Tibial nerve (tissue), 4 donors: Measurements from ENCODE around the gene BCAP29. TPM values are rescaled to one million over a fixed set of nuclear protein-coding genes. Genes with fewer than 3 reads are reported as not detected.
"Not testable (repeated sequence)": the region's sequence is repeated elsewhere in the genome, so short reads cannot be mapped to it uniquely, and the experiment has no call there.

ENCODE experiments used
- DNase-seq, 2 donors: peaks; one replicate each; pipeline ENCODE4 v3.0.0-alpha.2; 2019; ENCODE audit warnings: low spot score in 2 of 2
- H3K27ac ChIP-seq, 4 donors: fragments of 200-600 bp; sonication (generic) in 3 of 4; one replicate each; pipeline ENCODE4 v1.5.1; 2017 to 2019; ENCODE audit warnings: mild to moderate bottlenecking in 1 of 4
- H3K27me3 ChIP-seq, 2 donors: fragments of 200-600 bp; sonication (generic) in 1 of 2; one replicate each; pipeline versions ENCODE4 v1.5.1 to v1.6.0; 2017 to 2019
- H3K36me3 ChIP-seq, 3 donors: fragments of 200-600 bp; sonication (generic); one replicate each; pipeline ENCODE4 v1.5.1; 2018 to 2019
- H3K4me1 ChIP-seq, 4 donors: fragments of 200-600 bp; sonication (generic) in 3 of 4; one replicate each; pipeline ENCODE4 v1.5.1; 2017 to 2019
- H3K4me3 ChIP-seq, 4 donors: fragments of 200-600 bp; sonication (generic) in 3 of 4; one replicate each; pipeline ENCODE4 v1.5.1; 2017 to 2019; ENCODE audit warnings: mild to moderate bottlenecking in 1 of 4, moderate library complexity in 1 of 4
- H3K9me3 ChIP-seq, 4 donors: fragments of 200-600 bp; sonication (generic) in 3 of 4; one replicate each; pipeline ENCODE4 v1.5.1; 2017 to 2019
- EP300 ChIP-seq, 2 donors: sonication (generic); formaldehyde crosslinking; IDR thresholded peaks; one replicate each; pipeline ENCODE4 v1.6.1; 2017; ENCODE audit warnings: antibody characterized with exemption in 2 of 2, mild to moderate bottlenecking in 1 of 2
- POLR2A ChIP-seq, 2 donors: fragments of 450-650 bp; IDR thresholded peaks; one replicate each; pipeline ENCODE4 v1.6.1; 2017; ENCODE audit warnings: antibody characterized with exemption in 2 of 2, mild to moderate bottlenecking in 2 of 2, moderate library complexity in 2 of 2
- WGBS, 2 donors: methylation state at CpG; one replicate each; pipeline ENCODE4 v1.1.5; 2018; 5-methylcytosine and 5-hydroxymethylcytosine counted together
- total RNA-seq, 4 donors: library from RNA; depleted of rRNA; stranded (reverse); fragments of >200 nt; gene quantifications; one replicate each; pipeline ENCODE4 v1.1.0, GENCODE V29; 2016
- TF ChIP-seq, protein P1 (sequence below), 5 experiments: fragments of 200-600 bp in 3 of 5; fragments of 450-650 bp in 2 of 5; sonication (generic) in 3 of 5; IDR thresholded peaks; one replicate each; pipeline ENCODE4 v1.5.1; 2016 to 2019; ENCODE audit warnings: antibody characterized with exemption in 5 of 5, mild to moderate bottlenecking in 3 of 5, moderate library complexity in 2 of 5

The BCAP29 gene
- total RNA-seq, 4 donors from 2014 or later: 48.9 to 235 (median 121) TPM

DNA sequence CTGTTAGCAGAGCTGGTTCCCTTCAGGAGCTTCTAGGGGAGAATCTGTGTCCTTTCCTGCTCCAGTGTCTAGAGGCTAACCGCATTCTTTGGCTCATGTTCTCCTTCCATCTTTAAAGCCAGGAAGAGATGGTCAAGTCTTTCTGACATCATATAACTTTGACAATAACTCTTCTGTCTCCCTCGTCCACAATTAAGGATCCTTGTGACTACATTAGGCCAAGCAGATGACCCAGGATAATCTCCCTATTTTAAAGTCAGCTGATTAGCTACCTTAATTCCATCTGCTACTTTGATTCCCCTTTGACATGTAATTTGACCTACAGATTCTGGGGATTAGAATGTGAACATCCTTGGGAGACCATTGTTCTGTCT is 52.4 kb downstream of the BCAP29 start:
- Histone ChIP-seq H3K36me3 (peaks cover 0 to 19% (median 0%) of the 10 kb centered on the region in 3 donors), H3K9me3 (no peaks in the 10 kb centered on the region), H3K27me3 (no peaks in the 10 kb centered on the region), H3K27ac (no peak overlapping the region), H3K4me3 (no peak overlapping the region), H3K4me1 (no peaks in the 10 kb centered on the region)
- TF ChIP-seq POLR2A (IDR thresholded peaks at IDR 0.05) (no peak), EP300 (IDR thresholded peaks at IDR 0.05) (no peak)
- TF ChIP-seq, protein P1, sequence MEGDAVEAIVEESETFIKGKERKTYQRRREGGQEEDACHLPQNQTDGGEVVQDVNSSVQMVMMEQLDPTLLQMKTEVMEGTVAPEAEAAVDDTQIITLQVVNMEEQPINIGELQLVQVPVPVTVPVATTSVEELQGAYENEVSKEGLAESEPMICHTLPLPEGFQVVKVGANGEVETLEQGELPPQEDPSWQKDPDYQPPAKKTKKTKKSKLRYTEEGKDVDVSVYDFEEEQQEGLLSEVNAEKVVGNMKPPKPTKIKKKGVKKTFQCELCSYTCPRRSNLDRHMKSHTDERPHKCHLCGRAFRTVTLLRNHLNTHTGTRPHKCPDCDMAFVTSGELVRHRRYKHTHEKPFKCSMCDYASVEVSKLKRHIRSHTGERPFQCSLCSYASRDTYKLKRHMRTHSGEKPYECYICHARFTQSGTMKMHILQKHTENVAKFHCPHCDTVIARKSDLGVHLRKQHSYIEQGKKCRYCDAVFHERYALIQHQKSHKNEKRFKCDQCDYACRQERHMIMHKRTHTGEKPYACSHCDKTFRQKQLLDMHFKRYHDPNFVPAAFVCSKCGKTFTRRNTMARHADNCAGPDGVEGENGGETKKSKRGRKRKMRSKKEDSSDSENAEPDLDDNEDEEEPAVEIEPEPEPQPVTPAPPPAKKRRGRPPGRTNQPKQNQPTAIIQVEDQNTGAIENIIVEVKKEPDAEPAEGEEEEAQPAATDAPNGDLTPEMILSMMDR (IDR thresholded peaks at IDR 0.05): no peak
- 62 to 74% methylated on average over 2 of the region's 2 CpGs for WGBS, 2 donors
- DNase-seq: no peak

DNA sequence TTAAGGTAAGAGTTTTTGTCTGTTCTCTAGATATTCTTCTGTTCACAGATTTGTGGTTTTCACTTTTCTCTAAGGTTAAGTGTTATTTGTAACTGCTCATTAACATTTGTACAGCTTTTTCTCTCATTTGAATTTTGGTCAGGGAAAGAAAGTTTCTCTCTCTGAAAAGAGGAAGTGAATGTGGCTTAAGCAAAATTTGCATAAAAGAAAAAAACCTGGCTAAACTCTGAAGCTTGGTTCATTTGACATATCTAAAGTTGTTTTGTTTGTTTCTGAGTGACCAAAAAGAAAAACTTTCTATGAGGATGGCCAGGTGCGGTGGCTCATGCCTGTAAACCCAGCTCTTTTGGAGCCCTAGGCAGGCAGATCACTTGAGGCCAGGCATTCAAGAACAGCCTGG is 58.5 kb downstream of the BCAP29 start:
- TF ChIP-seq EP300 (IDR thresholded peaks at IDR 0.05) (no peak), POLR2A (IDR thresholded peaks at IDR 0.05) (no peak)
- TF ChIP-seq, protein P1 (IDR thresholded peaks at IDR 0.05): no peak
- Histone ChIP-seq H3K27me3 (no peaks in the 10 kb centered on the region), H3K27ac (no peak overlapping the region), H3K4me1 (no peaks in the 10 kb centered on the region), H3K4me3 (no peak overlapping the region), H3K36me3 (no peaks in the 10 kb centered on the region), H3K9me3 (no peaks in the 10 kb centered on the region)
- 78 to 85% methylated on average over 1 of the region's 1 CpG for WGBS, 2 donors
- no peak for DNase-seq

DNA sequence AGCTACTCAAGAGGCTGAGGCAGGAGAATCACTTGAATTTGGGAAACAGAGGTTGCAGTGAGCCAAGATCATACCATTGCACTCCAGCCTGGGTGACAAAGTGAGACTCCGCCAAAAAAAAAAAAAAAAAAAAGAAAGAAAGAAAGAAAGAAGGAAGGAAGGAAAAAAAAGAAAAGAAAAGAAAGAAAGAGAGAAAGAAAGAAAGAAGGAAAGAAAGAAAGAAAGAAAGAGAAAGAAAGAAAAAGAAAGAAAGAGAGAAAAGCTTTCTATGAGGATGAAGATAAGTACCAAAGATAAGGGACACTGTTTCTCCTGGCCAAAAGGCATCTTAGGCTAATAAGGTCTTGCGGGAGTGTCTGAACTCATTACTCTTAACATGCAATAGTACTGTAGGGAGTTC is 59.0 kb downstream of the BCAP29 start:
- H3K36me3 ChIP-seq, H3K27me3 ChIP-seq, H3K9me3 ChIP-seq, H3K27ac ChIP-seq, H3K4me3 ChIP-seq, H3K4me1 ChIP-seq, DNase-seq: not testable (repeated sequence)
- 95 to 97% methylated on average over 2 of the region's 2 CpGs for WGBS, 2 donors

DNA sequence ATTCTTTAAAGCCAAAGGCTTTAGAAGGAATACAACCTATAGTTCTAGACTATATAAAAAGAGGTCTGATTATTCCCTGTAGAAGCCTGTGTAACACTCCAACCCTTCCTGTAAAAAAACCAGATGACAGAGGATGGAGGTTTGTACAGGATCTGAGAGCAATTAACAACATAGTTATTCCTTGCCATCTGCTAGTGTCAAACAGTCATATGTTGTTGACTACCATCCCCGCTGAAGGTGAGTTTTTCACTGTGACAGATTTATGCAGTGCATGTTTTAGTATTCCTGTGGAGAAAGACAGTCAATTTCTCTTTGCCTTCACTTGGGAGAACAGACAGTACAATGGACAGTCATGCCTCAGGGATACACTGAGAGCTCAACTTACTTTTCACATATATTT is 61.6 kb downstream of the BCAP29 start:
- Histone ChIP-seq H3K27me3 (no peaks in the 10 kb centered on the region), H3K36me3 (no peaks in the 10 kb centered on the region), H3K27ac (no peak overlapping the region), H3K4me1 (peaks cover 0 to 6% (median 0%) of the 10 kb centered on the region in 4 donors), H3K4me3 (no peak overlapping the region), H3K9me3 (no peaks in the 10 kb centered on the region)
- 70 to 73% methylated on average over 1 of the region's 1 CpG for WGBS, 2 donors
- TF ChIP-seq, protein P1 (IDR thresholded peaks at IDR 0.05): no peak
- TF ChIP-seq EP300 (IDR thresholded peaks at IDR 0.05): no peak
- TF ChIP-seq POLR2A (IDR thresholded peaks at IDR 0.05): no peak
- DNase-seq: no peak

DNA sequence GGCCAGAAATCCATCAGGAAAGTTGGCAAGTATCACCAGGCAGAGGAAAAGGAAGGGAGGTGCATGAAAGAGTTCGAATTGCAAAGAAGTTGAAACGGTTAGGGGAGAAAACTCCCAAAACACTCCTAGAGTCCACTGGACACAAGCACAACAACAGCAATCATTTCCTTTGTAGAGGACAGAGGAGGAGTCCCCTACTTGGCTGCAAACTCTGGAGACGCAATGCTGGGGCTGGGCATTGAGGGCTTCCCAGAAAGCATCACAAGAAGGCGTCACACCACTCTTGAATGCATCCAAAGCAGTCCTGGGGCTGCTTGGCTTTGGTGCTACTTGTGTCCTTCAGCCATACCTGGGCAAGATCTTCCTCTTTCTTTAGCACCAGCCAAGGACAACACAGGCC is 62.5 kb downstream of the BCAP29 start:
- DNase-seq: no peak
- no peak for TF ChIP-seq EP300 (IDR thresholded peaks at IDR 0.05)
- TF ChIP-seq, protein P1 (IDR thresholded peaks at IDR 0.05): no peak
- TF ChIP-seq POLR2A (IDR thresholded peaks at IDR 0.05): no peak
- peaks cover 0 to 6% (median 0%) of the 10 kb centered on the region in 4 donors for H3K4me1 ChIP-seq
- H3K9me3 ChIP-seq: no peaks in the 10 kb centered on the region
- WGBS, 2 donors: 65 to 84% methylated on average over 4 of the region's 4 CpGs
- H3K4me3 ChIP-seq: no peak overlapping the region
- H3K27me3 ChIP-seq: no peaks in the 10 kb centered on the region
- H3K27ac ChIP-seq: no peak overlapping the region
- H3K36me3 ChIP-seq: no peaks in the 10 kb centered on the region

DNA sequence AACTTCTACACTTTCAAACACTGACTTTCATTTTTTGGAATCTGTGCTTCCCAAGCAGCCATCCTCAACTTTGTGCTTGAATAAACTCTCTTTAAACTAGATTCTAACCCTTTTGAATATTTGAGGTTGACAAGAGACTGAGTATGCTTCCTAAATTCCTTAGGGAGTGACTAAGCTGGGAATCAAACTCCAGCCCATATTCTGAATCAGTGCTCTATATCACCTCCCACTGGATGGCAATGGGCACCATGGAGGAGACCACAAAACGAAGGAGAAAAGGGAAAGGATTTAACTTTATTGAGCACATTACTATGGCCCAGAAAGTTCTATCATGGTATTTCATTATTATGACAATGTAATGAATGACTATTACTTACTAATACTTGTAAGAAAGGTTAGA is 63.4 kb downstream of the BCAP29 start:
- WGBS, 2 donors: 61 to 80% methylated on average over 1 of the region's 1 CpG
- Histone ChIP-seq H3K4me3 (no peak overlapping the region), H3K27me3 (no peaks in the 10 kb centered on the region), H3K9me3 (no peaks in the 10 kb centered on the region), H3K36me3 (no peaks in the 10 kb centered on the region), H3K4me1 (peaks cover 0 to 6% (median 0%) of the 10 kb centered on the region in 4 donors), H3K27ac (no peak overlapping the region)
- no peak for DNase-seq
- no peak for TF ChIP-seq EP300 (IDR thresholded peaks at IDR 0.05)
- TF ChIP-seq POLR2A (IDR thresholded peaks at IDR 0.05): no peak
- TF ChIP-seq, protein P1 (IDR thresholded peaks at IDR 0.05): no peak
